Measurements from ENCODE around the gene RAB3D. TPM values are rescaled to one million over a fixed set of nuclear protein-coding genes. Genes with fewer than 3 reads are reported as not detected.

The RAB3D gene, protein sequence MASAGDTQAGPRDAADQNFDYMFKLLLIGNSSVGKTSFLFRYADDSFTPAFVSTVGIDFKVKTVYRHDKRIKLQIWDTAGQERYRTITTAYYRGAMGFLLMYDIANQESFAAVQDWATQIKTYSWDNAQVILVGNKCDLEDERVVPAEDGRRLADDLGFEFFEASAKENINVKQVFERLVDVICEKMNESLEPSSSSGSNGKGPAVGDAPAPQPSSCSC
- 45.3 and 77.5 TPM in 2 replicates for total RNA-seq (ENCODE audit: low replicate concordance)
- long read RNA-seq, full-length matches to known transcripts = 1 of 24 reads
- long read RNA-seq, partial matches to known transcripts = 0 of 24 reads
- long read RNA-seq, other reads (novel, unspliced or antisense) = 23 of 24 reads

DNA sequence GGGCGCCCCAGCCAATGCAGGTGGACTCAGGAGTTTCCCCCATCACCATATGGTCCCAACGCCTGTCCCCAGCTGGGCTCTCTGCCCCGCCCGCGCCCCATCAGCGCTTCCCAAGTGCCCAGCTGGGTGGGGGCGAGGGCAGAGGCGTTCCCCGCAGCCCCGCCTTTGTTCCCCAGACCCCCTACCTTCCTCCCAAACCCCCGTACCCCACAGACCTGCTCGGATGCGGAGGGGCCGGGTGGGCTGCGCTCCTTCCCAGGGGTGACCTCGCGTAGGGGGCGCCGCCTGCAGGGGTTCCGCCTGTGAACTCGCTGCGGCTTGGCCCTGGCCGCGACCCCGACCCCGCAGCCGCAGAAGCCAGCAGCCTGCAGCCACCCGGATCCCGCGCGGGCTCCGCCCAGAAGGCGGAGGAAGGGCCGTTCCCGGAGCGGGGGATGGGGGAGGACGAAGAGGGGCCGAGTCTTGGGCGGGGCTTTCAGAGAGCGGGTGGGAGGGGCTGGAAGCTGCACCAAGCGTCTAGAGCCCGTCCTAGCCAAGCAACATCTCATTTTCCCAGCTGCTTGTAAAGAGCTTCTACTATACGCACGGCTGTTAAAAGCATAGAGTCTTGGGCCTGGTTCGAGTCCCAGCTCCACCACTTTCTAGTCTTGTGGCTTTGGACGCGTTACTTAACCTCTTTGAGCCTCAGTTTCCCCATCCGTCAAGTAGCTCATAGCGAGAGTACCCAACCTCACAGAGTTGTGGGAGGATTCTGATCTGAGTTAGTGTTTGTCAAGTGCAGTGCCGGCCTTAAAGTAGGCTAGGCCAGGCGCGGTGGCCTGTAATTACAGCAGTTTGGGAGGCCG lies at the start of gene RAB3D:
TSS of gene RAB3D (minus strand) at position 404 of the 845 bp plus-strand sequence. CDS start 2,258 bp downstream, outside the sequence.
- Mint-ChIP-seq H3K9me3 (no peaks in the 10 kb centered on the region), H3K36me3 (peaks cover 15% of the 10 kb centered on the region), H3K4me3 (peak within 1 kb of the TSS; percentile 86), H3K27ac (peak within 1 kb of the TSS; percentile 70), H3K27me3 (no peaks in the 10 kb centered on the region), H3K4me1 (ENCODE audit: unreplicated experiment) (peaks cover 9% of the 10 kb centered on the region)
- TF ChIP-seq, protein P1, sequence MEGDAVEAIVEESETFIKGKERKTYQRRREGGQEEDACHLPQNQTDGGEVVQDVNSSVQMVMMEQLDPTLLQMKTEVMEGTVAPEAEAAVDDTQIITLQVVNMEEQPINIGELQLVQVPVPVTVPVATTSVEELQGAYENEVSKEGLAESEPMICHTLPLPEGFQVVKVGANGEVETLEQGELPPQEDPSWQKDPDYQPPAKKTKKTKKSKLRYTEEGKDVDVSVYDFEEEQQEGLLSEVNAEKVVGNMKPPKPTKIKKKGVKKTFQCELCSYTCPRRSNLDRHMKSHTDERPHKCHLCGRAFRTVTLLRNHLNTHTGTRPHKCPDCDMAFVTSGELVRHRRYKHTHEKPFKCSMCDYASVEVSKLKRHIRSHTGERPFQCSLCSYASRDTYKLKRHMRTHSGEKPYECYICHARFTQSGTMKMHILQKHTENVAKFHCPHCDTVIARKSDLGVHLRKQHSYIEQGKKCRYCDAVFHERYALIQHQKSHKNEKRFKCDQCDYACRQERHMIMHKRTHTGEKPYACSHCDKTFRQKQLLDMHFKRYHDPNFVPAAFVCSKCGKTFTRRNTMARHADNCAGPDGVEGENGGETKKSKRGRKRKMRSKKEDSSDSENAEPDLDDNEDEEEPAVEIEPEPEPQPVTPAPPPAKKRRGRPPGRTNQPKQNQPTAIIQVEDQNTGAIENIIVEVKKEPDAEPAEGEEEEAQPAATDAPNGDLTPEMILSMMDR (conservative IDR thresholded peaks at IDR 0.05) = no peak
- peak; percentile 94 for DNase-seq (ENCODE audit: extremely low spot score, unreplicated experiment)

DNA sequence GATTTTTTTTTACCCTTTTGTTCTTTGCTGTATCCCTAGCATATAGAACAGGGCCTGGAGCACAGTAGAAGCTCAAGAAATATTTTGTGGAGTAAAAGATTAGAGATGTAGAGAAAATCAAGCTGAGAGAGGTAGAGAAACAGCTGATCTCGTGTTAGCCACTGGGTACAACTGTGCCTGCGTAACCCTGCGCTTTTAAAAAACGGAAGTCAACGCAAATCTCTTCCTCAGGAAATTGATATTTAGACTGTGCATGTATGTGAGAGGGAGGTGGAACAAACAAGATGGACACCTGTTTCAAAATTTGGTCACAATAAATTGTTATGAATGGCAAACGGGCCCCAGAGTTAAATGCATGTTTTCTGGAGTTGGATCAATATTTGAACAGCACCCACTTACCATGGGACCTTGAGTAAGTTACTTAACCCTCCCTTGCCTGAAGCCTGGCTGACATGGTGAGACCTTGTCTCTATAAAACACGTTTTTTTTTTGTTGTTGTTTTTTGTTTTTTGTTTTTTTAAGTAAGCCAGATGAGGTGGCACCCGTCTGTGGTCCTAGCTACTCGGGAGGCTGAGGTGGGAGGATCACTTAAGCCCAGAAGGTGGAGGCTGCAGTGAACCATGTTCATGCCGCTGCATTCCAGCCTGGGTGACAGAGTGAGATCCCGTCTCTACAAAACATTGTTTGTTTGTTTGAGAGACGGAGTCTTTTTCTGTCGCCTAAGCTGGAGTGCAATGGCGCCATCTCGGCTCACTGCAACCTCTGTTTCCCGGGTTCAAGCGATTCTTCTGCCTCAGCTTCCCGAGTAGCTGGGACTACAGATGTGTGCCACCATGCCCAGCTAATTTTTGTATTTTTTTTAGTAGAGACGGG lies 47.9 kb upstream of the RAB3D start:
- Mint-ChIP-seq H3K4me3 (no peak overlapping the region), H3K4me1 (ENCODE audit: unreplicated experiment) (peaks cover 6% of the 10 kb centered on the region), H3K27ac (no peak overlapping the region), H3K9me3 (no peaks in the 10 kb centered on the region), H3K36me3 (no peaks in the 10 kb centered on the region), H3K27me3 (peaks cover 8% of the 10 kb centered on the region)
- no peak for DNase-seq (ENCODE audit: extremely low spot score, unreplicated experiment)
- TF ChIP-seq, protein P1 (conservative IDR thresholded peaks at IDR 0.05) = no peak

DNA sequence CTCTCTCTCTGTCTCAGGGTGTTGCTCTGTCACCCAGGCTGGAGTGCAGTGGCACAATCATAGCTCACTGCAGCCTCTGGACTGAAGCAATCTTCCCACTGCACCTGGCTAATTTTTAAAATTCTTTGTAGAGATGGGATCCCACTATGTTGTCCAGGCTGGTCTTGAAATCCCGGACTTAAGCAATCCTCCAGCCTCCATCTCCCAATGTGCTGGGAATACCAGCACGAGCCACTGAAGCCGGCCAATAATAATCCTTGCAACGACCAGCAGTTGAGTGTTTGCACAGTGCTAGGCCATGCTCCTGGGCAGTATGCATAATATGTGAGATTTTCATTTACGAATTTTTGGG lies 45.3 kb upstream of the RAB3D start:
- DNase-seq (ENCODE audit: extremely low spot score, unreplicated experiment) = no peak
- H3K4me3 Mint-ChIP-seq = peak overlapping the region; percentile 66

DNA sequence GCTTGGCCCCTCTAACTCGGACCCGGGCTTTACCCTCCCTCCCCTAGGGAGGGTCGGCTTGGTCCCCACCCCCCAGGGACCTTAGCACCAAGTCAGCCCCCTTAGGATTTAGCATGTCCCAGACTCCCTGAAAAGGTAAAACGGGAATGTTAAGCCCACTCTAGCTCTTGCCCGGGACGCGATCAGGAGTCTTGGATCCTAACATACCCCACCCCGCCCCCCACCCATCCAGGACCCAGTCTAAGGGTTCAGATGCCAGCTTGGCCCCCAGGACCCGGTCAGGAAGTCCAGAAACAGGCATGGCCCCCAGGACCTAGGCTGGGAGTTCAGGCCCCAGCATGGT lies 44.2 kb upstream of the RAB3D start:
- no peaks in the 10 kb centered on the region for H3K9me3 Mint-ChIP-seq
- H3K4me1 Mint-ChIP-seq (ENCODE audit: unreplicated experiment) = peaks cover 19% of the 10 kb centered on the region
- DNase-seq (ENCODE audit: extremely low spot score, unreplicated experiment) = no peak
- no peak overlapping the region for H3K27ac Mint-ChIP-seq
- peak overlapping the region; percentile 70 for H3K4me3 Mint-ChIP-seq
- H3K27me3 Mint-ChIP-seq = peaks cover 17% of the 10 kb centered on the region
- TF ChIP-seq, protein P1 (conservative IDR thresholded peaks at IDR 0.05) = no peak
- H3K36me3 Mint-ChIP-seq = no peaks in the 10 kb centered on the region

More for the DNA sequence above, 45.3 kb upstream of the RAB3D start:
- Mint-ChIP-seq H3K27me3 (peaks cover 17% of the 10 kb centered on the region), H3K36me3 (no peaks in the 10 kb centered on the region), H3K27ac (no peak overlapping the region), H3K4me1 (ENCODE audit: unreplicated experiment) (peaks cover 19% of the 10 kb centered on the region), H3K9me3 (no peaks in the 10 kb centered on the region)
- TF ChIP-seq, protein P1 (conservative IDR thresholded peaks at IDR 0.05) = no peak
